Stomach (tissue), 9 donors: ENCODE results near the gene CNTN4. TPM values are rescaled to one million over a fixed set of nuclear protein-coding genes. Genes with fewer than 3 reads are reported as not detected.

Source experiments
- DNase-seq, 2 donors: peaks; one replicate each; pipeline versions ENCODE4 v3.0.0 to v3.0.0-alpha.2; 2013 to 2019
- H3K27ac ChIP-seq, 5 donors: fragments of 200-600 bp in 4 of 5; sonication (generic) in 4 of 5; one replicate each; pipeline ENCODE4 v1.5.1; 2013 to 2019; ENCODE audit warnings: mild to moderate bottlenecking in 1 of 5, moderate library complexity in 1 of 5
- H3K27me3 ChIP-seq, 3 donors: fragments of 200-600 bp; sonication (generic); one replicate each; pipeline ENCODE4 v1.5.1; 2017 to 2019; ENCODE audit warnings: mixed run types in 1 of 3
- H3K36me3 ChIP-seq, 4 donors: fragments of 200-600 bp; sonication (generic); 1 replicate in 3 of 4; 2 replicates in 1 of 4; pipeline ENCODE4 v1.5.1; 2016 to 2019
- H3K4me1 ChIP-seq, 4 donors: fragments of 200-600 bp; sonication (generic); one replicate each; pipeline ENCODE4 v1.5.1; 2016 to 2019
- H3K4me3 ChIP-seq, 4 donors: fragments of 200-600 bp; sonication (generic) in 3 of 4; one replicate each; pipeline ENCODE4 v1.5.1; 2016 to 2019; ENCODE audit warnings: mild to moderate bottlenecking in 1 of 4
- H3K9me3 ChIP-seq, 4 donors: fragments of 200-600 bp; sonication (generic); one replicate each; pipeline ENCODE4 v1.5.1; 2016 to 2019
- CTCF ChIP-seq, 7 experiments: fragments of 450-650 bp in 4 of 7; fragments of 200-600 bp in 3 of 7; sonication (generic) in 3 of 7; IDR thresholded peaks; one replicate each; pipeline ENCODE4 v1.5.1; 2016 to 2019; ENCODE audit warnings: antibody characterized with exemption in 7 of 7, control low read depth in 2 of 7, mild to moderate bottlenecking in 1 of 7
- EP300 ChIP-seq: sonication (generic); formaldehyde crosslinking; IDR thresholded peaks from one replicate; pipeline ENCODE4 v1.6.1; 2017; ENCODE audit warnings: antibody characterized with exemption
- POLR2A ChIP-seq, 4 donors: fragments of 450-650 bp; IDR thresholded peaks; one replicate each; pipeline ENCODE4 v1.6.1; 2016; ENCODE audit warnings: antibody characterized with exemption in 4 of 4, control low read depth in 2 of 4, mild to moderate bottlenecking in 1 of 4, moderate library complexity in 1 of 4
- POLR2AphosphoS5 ChIP-seq, 3 donors: sonication (generic); formaldehyde crosslinking; IDR thresholded peaks; one replicate each; pipeline ENCODE4 v1.6.1; 2016; ENCODE audit warnings: antibody characterized with exemption in 3 of 3
- WGBS, 5 donors: extraction: QIAGEN DNeasy Blood & Tissue Kit in 3 of 5; methylation state at CpG; one replicate each; pipeline versions ENCODE4 v1.1.5 to v1.1.7; 2013 to 2018; 5-methylcytosine and 5-hydroxymethylcytosine counted together
- intact Hi-C: fragments of 100-400 bp; cut with DNase I; formaldehyde crosslinking; loops from one replicate; pipeline ENCODE4 v1.15.1; 2023; ENCODE audit warnings: low total_unique reads
- polyA plus RNA-seq, 3 donors: library from polyadenylated mRNA; stranded (reverse); fragments of 200-250 nt; gene quantifications; one replicate each; pipeline ENCODE4 v1.2.3, GENCODE V29; 2013
- total RNA-seq, 5 donors: library from RNA; depleted of rRNA; stranded (reverse); fragments of >200 nt; gene quantifications; one replicate each; pipeline versions ENCODE4 v1.1.0 to v1.2.3, GENCODE V29; 2014 to 2016
- donor health status: healthy with polysubstance abuse.
- donor health status: Bipolar disorder and iron deficiency.
- donor health status: healthy.

CNTN4 gene
- total and polyA plus RNA-seq, 8 donors, result 0.45 to 97.0 (median 5.6) TPM

GRCh38 chr3:2993736-2994135, 895.1 kb downstream of the CNTN4 start:
- intact Hi-C loops, result no loop called here
- H3K9me3 ChIP-seq, result no peaks in the 10 kb centered on the region
- TF ChIP-seq EP300 (no peak), CTCF (IDR thresholded peaks at IDR 0.05) (no peak), POLR2A (IDR thresholded peaks at IDR 0.05) (no peak), POLR2AphosphoS5 (IDR thresholded peaks at IDR 0.05) (no peak)
- no peak overlapping the region for H3K27ac ChIP-seq
- H3K36me3 ChIP-seq, result no peaks in the 10 kb centered on the region
- 6 to 22% (median 8%) methylated on average over 1 of the region's 1 CpG for WGBS, 5 donors
- H3K4me3 ChIP-seq, result no peak overlapping the region
- peaks cover 0 to 16% (median 1%) of the 10 kb centered on the region in 4 donors for H3K4me1 ChIP-seq
- DNase-seq, result peak in 1 of 2 donors; percentile 68
- H3K27me3 ChIP-seq, result no peaks in the 10 kb centered on the region

- no peaks in the 10 kb centered on the region for H3K36me3 ChIP-seq
- no peaks in the 10 kb centered on the region for H3K27me3 ChIP-seq
- 81 to 90% (median 86%) methylated on average over 5 of the region's 5 CpGs for WGBS, 5 donors
- H3K27ac ChIP-seq, result no peak overlapping the region
- H3K9me3 ChIP-seq, result no peaks in the 10 kb centered on the region
- intact Hi-C loops, result no loop called here
- H3K4me1 ChIP-seq, result peaks cover 0 to 16% (median 1%) of the 10 kb centered on the region in 4 donors
- no peak overlapping the region for H3K4me3 ChIP-seq
- TF ChIP-seq EP300 (no peak), POLR2A (IDR thresholded peaks at IDR 0.05) (no peak), CTCF (IDR thresholded peaks at IDR 0.05) (no peak), POLR2AphosphoS5 (IDR thresholded peaks at IDR 0.05) (no peak)
- DNase-seq, result no peak
Measured at GRCh38 chr3:2995195-2995594, 896.5 kb downstream of the CNTN4 start.

- WGBS, 5 donors, result 76 to 81% (median 80%) methylated on average over 7 of the region's 7 CpGs
- H3K27me3 ChIP-seq, result no peaks in the 10 kb centered on the region
- no peaks in the 10 kb centered on the region for H3K4me1 ChIP-seq
- DNase-seq, result no peak
- intact Hi-C loops, result no loop called here
- H3K4me3 ChIP-seq, result no peak overlapping the region
- no peak for TF ChIP-seq EP300
- H3K9me3 ChIP-seq, result no peaks in the 10 kb centered on the region
- no peak overlapping the region for H3K27ac ChIP-seq
- H3K36me3 ChIP-seq, result no peaks in the 10 kb centered on the region
Measured at GRCh38 chr3:3005146-3005744, 906.6 kb downstream of the CNTN4 start.

GRCh38 chr3:3013317-3014052, 914.8 kb downstream of the CNTN4 start:
- H3K27ac ChIP-seq, result no peak overlapping the region
- no peaks in the 10 kb centered on the region for H3K27me3 ChIP-seq
- no peaks in the 10 kb centered on the region for H3K9me3 ChIP-seq
- DNase-seq, result no peak
- intact Hi-C loops, result no loop called here
- H3K4me3 ChIP-seq, result no peak overlapping the region
- no peaks in the 10 kb centered on the region for H3K36me3 ChIP-seq
- TF ChIP-seq POLR2AphosphoS5 (IDR thresholded peaks at IDR 0.05) (no peak), EP300 (no peak), POLR2A (IDR thresholded peaks at IDR 0.05) (no peak), CTCF (IDR thresholded peaks at IDR 0.05) (no peak)
- 32 to 69% (median 56%) methylated on average over 4 of the region's 4 CpGs for WGBS, 5 donors
- H3K4me1 ChIP-seq, result peaks cover 0 to 26% (median 12%) of the 10 kb centered on the region in 4 donors
